NK-92 treated with Interleukin-12 subunit alpha and Interleukin-12 subunit beta, amount 100 ng/mL, for 24 hours (cell line): Measurements from ENCODE around the gene CDYL.

Experiments used
- DNase-seq: peaks from one replicate; lab custom pipeline; 2025; lab: John Stamatoyannopoulos, UW

Gene CDYL

DNA sequence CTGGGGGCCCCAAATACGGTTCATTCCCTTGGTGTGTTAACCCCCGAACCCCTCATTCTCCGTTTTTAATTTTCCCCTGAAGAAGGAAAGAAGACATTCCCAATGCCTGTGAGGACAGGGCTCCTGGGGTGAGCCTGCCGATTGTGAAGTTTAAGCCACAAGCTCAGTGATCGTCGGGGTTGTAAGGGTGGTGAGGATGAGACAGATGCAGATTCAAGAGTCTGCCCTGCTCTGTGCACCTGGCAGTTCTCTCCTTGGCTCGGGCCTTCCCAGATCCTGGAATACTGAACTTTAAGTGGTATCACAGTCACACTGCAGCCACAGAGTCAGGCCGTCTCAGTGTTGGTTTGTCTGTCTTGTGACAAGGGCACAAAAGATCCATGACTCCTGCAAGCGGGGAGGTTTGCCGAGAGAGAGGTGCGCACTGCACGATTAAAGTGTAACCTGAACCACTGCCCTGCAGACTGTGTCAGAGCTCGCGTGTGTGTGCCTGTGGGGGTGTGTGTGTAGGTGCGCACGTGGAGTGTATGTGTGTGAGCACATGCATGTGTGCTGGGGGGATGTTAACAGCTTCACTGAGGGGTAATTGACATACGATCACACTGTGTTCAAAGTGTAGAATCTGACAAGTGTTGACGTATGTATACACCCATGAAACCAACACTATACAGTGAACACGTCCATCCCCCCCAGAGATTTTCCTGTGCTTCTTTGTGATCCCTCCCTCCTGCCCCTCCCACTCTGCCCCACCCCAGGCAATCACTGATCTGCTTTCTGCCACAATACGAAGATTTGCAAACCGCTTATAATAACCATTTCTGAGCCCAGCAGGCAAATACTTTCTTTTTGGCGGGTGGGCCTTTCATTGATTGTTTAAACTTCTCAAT, 188.7 kb downstream of the CDYL start:
- no peak for DNase-seq

DNA sequence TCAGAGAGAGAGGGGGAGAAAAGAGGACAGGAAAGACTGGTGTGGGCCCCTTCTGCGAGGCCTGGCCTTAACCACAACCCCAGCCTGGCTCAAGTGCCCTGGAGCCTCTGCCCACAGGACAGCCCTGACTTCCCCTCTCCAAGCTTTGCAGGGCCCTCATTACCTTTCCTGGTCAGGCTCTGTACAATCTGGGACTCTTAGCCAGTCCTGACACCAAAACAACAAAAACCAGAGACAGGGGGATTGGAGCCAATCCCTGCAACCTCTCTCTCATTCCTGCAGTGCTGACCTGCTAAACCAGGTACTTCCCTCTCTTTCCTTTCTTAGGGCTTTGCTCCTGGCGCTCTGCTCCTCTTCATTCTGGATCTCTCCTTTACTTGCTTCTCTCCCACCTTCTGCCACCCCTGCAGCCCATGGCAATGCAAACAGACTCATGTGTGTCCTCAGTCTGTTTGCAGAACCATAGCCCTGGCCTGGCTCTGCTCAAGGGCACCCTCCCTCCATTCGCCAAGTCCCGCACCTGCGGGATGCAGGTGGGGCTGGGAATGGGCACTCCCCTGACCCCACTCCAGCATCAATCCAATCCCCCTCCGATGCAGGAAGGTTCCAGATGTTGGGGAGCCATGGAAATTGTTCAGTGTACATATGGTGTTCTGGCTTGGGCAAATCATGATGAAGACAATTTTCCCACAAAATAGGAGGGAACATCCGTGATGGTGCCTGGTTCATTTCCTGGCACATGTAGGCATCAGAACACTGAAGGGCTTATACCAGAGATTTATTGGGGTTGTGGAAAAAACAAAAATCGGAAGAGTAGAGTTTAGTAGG, 189.6 kb downstream of the CDYL start:
- no peak for DNase-seq

DNA sequence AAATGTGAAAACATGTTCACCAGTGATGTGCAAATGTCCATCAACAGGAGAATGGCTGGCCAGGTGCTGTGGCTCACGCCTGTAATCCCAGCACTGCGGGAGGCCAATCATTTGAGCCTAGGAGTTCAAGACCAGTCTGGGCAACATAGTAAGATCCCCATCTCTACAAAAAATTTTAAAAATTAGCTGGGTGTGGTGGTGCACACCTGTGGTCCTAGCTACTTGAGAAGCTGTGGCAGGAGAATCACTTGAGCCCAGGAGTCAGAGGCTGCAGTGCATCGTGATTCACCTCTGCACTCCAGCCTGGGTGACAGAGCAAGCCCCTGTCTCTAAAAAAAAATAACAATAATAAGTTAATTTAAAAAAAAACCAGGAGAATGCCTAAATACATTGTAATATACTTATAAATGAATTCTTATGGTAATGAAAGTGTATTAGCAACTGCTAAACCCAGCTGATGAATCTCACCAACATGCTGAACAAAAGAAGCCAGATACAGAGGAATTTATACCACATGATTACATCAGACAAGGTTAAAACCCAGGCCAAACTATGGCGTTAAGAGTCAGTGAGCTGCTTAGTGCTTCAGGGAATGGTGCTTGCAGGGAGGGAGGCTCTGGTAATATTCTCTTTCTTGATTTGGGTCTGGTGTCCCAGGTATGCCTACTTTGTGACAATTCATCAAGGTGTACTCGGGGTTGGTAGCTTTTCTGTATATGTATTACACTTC, 191.3 kb downstream of the CDYL start:
- no peak for DNase-seq

DNA sequence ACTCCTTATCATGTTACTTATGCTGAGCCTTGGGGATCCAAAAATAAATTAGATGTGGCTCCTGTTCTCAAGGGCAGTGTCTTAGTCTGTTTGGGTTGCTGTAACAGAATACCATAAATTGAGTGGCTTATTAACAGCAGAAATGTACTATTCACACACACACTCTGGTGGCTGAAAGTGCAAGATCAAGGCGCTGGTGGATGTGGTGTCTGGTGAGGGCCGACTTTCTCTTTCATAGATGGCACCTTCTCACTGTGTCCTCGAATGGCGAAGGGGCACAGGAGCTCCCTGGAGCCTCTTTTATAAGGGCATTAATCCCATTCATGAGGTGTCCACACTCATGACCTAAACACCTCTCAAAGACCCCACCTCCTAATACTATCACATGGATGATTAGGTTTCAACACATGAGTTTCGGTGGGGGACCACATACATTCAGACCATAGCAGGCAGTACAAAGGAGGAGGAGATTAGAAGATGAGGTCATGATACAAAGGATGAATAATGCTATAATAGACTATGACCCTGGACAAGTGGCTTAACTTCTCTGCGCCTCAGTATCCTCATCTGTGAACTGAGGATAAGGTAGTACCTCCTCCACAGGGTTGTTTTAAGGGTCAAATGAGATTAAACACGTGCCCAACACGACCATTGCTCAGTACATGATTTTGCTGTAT, 193.5 kb downstream of the CDYL start:
- no peak for DNase-seq

DNA sequence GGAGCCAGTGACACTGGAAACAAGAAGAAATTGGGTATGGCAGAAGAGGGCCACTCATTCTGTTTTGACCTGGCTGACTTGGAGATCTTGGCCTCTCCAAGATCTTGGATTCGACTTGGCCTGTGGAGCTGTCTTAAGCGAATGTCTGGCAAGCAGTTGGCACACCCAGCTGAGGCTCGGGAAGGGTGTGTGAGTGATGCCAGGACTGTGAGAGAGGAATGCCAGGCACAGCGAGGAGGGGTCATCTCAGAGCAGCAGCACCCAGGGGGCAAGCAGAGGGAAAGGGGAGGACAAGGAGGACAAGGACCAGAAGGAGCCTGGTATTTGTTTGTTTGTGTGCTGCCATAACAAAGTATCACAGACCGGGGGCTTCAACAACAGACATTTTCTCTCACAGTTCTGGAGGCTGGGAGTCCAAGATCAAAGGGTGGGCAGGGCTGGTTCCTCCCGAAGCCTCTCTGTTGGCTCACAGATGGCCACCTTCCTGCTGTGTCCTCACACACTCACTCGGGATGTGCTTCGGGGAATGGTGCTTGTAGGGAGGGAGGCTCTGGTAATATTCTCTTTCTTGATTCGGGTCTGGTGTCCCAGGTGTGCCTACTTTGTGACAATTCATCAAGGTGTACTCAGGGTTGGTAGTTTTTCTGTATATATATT, 194.7 kb downstream of the CDYL start:
- no peak for DNase-seq

DNA sequence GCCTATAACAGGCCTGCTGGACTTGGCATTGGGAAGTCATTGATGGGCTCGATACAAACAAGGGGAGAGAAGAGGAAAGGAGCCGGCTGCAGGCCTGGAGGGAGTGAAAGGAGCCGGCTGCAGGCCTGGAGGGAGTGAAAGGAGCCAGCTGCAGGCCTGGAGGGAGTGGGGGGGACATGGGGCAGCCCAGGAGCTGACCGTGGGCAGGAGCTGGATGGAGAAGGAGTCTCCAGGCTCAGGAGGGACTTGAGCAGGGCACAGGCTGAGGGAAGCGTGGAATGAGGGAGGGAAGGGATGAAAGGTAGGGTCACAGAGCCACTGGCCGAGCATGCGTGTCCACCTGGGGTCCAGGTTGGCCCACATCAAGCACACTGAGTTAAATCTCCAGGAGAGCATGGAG, 195.6 kb downstream of the CDYL start:
- no peak for DNase-seq

DNA sequence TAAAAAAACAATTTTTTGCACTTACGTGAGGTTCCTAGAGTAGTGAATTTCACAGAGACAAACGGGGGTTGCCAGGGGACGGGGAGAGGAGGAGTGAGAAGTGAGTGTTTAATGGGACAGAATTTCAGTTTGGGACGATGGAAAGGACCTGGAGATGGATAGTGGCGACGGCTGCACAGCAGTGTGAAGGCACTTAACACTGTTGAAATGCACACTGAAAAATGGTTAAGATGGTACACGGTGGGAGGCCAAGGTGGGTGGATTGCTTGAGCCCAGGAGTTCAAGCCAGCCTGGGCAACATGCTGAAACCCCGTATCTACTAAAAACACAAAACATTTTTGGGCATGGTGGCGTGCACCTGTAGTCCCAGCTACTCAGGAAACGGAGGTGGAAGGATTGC, 196.2 kb downstream of the CDYL start:
- DNase-seq = no peak

DNA sequence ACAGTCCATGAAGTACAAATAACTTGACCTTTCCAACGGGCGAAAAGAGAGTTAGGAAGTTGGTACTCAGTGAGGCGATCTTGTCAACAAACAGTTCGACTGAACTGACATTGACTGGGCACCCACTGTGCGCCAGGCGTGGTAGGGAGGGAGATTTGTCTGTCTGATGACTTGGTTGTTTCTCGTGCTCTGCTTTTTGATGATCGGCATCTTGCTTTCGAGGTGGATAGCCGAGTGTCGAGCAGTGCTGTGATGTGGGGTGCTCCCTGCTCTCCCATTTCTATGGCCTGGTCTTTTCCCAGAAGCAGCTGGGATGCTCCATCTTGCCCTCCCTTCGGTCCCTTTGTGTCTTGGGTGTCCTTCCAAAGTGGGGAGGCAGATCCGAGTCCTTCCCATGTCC, 197.2 kb downstream of the CDYL start:
- no peak for DNase-seq

DNA sequence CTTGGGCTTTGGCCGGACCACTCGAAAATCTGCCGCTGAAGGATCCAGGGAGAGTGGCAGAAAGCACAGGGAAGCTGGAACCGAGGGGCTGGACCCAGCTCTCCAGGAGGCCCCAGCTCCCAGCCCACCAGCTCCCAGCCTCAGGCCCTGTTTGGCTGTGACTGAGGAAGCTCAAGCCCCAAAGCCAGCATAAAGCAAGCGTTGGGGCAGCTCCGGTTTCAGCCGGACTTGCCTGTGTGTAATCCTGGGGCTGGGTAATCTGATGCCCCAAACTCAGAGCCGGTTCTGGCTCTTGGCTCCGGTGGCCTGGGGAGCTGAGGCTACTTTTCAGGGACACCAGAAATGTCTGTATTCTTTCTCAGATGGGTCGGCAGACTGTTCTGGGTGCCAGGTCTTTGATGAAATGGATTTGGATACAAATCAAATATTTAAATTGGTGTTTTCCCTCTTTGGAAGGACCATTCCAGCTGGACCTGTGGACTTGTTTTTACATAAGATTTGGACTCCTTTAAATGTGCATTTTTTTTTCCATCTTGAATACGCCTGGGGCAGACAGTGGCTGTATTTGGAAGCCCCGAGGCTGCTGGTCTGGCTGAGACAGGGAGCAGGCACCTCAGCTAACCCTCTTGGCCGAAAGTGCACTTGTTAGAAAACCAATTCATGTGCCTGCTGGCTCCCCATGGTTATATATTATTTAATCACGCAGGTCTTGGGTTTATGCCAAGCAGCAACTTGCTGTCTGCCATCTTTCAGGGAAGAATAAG, 198.0 kb downstream of the CDYL start:
- DNase-seq = no peak

DNA sequence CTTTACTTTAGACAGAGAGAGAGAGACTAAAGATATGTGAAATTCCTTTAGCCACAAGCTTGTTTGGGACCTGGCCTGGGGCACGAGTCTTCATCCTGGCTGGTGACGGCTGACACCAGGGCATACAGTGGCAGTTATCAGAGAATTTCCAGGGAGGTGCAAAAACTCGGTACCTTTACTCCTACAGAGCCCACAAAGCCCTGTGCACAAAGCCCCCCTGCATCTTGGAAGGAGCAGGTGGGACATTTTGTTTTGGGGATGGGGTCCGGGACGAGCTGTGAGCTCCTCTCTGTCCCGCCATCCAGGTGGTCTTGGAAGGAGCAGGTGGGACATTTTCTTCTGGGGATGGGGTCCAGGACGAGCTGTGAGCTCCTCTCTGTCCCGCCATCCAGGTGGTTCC, 198.8 kb downstream of the CDYL start:
- no peak for DNase-seq

DNA sequence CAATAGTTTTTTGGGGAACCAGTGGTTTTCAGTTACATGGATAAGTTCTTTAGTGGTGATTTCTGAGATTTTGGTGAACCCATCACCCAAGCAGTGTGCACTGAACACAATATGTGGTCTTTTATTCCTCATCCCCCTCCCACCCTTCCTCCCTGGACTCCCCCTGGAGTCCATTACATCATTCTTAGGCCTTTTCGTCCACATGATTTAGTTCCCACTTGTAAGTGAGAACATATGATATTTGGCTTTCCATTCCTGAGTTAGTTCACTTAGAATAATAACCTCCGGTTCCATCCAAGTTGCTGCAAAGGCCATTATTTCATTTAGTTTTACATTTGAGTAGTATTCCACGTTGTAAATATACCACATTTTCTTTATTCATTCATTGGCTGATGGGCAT, 199.3 kb downstream of the CDYL start:
- no peak for DNase-seq

DNA sequence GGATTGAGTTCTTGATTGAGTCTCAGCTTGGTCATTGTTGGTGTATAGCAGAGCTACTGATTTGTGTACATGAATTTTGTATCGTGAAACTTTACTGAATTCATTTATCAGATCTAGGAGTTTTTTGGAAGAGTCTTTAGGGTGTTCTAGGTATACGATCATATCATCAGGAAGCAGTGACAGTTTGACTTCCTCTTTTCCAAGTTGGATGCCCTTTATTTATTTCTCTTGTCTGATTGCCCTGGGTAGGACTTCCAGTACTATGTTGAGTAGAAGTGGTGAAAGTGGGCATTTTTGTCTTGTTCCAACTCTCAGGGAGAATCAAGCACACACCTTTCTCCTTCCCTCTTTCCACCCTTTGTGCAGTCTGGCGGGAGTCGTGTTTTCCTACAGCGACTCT, 201.3 kb downstream of the CDYL start:
- no peak for DNase-seq

DNA sequence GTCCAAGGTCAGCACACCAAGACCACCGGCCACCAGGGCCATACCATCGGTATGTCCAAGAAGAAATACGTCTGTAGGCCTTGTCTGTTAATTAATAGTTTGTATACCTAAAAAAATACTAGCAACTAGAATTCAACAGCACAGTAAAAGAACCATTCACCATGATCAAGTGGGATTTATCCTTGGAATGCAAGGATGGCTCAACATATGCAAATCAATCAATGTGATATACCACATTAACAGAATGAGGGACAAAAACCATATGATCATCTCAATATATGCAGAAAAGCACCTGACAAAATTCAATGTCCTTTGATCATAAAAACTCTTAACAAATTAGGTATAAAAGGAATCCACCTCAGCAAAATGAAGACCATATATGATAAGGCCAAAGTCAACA, 203.2 kb downstream of the CDYL start:
- DNase-seq = no peak

DNA sequence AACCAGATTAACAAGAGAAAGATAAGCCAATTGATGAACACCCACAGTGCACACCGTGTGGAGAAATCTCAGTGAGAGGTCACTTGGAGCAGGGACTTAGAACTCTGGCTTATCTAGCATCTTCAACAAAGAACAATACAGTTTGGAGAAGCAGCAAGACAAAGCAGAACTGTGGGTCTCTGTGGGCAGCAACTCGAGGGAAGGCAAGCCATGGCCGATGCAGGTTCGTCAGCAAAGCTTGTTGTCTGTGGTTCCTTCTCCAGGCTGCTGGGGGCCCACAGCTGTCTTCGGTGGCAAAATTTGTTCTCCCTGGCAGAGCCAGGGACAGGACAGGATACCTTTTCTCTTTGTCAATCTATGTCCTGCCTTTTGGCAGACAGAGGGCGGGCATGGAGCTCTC, 205.6 kb downstream of the CDYL start:
- no peak for DNase-seq

DNA sequence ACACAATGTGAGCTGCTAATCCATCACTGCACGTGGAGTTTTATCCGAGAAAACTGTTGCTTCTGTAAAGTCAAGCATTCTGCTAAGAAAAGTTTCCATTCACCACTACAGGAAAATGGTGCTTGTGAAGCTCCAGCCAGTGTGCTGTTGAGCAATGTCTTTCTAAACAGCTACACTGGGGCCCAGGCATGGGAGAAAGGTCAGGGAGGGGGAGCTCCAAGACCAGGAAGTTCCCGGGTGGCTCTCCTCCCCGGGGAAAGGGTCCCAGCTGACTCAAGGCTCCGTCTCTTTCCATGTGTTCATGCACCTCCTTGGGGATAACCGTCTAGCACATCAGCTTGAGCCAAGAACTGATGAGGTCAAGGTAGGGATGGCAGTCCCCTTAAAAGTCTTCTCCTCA, 207.1 kb downstream of the CDYL start:
- no peak for DNase-seq

DNA sequence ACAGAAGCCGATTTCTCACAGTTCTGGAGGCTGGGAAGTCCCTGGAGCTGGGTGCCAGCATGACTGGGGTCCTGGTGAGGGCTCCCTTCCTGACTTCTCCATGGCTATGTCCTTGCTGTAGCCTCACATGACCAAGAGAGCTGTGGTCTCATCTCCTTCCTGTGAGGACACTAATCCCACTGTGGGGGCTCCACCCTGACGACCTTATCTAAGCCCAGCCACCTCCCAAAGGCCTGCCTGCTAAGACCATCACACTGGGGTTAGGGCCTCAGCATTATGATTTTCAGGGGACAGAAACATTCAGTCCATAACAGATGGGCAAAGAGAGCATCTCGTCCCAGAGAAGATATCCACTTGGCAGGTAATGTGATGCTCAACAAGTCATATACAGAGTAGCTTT, 210.8 kb downstream of the CDYL start:
- DNase-seq = no peak

DNA sequence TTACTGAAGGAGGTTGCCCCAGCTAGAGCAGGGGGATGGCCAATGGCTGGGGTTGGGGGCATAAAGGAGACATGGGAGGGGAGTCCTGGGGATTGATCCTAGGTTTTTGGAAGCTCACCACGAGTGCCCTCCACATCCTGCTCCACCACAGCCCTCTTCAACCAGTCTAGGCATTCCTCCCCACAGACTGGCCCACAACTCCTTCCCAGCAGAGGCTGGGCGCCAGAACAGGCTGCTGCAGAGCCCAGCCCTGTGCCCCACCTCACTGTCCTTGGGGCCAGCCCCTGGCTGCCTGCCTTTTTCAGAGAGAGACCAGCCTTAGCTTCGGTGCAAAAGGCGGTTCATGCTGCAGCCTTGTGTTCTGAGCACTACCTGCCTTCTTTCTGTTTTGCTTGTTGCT, 211.2 kb downstream of the CDYL start:
- no peak for DNase-seq

DNA sequence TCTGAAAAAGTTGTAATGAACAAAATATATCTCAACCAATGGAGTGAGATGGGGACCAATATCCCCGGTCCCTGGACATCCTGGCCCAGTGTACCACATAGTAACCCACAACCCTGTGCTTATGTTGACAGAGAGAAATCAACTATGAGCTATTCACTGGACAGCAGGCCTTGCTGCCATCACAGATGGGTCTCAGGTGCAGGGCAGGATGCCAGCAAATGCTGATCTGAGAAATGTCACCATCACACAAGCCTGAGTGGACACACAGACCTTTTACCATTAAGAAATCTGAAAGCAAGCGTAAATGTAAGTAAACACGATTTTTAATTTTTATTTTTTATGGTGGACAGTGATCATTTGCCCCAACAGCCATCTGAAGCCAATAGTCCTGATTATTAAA, 218.5 kb downstream of the CDYL start:
- DNase-seq = no peak

DNA sequence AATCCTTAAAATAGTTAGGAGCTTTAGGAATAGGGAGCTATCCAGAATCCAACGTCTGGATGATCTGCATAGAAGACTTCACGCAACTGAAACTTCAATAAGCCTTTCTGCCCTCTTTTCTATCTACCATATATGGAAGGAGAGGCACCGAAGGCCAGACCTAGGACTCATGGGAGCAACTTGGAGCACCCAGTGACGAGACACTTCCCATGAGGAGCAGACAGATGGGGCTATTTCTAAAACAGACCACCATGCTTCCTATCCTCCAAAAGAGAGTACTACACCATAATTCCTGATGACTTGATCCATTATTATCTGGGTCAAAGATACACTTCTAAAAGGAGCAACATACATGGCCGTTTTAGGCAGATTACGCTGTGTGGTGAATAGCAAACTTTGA, 221.7 kb downstream of the CDYL start:
- DNase-seq = no peak

DNA sequence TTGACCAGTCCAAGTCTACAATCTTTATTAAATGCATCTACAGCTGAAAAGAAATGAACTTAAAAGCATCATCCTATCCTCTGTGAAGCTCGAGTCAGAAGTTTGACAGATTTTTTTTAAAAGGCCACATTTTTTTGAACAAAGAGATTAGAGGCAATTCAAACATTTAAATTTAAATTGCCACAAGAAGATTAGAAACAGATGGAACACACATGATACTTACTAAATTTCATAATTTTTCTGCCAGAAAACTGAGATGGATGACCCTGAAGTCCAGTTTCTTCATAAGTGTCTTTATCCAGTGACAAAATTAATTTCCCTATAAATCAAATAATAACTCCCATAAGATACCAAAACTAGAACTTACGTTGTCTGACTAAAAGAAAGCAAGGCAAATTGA, 223.4 kb downstream of the CDYL start:
- no peak for DNase-seq
